GM18907 (cell line): ENCODE data around the gene FAR1.
"Not testable (repeated sequence)": the region's sequence is repeated elsewhere in the genome, so short reads cannot be mapped to it uniquely, and the experiment has no call there.

Source experiments
- ATAC-seq: cut with Tn5 transposase; IDR thresholded peaks from one replicate; pipeline ENCODE4 v1.9.1; 2021; ENCODE audit warnings: mild to moderate bottlenecking, moderate library complexity; ENCODE audit not compliant: unreplicated experiment

FAR1 gene, protein sequence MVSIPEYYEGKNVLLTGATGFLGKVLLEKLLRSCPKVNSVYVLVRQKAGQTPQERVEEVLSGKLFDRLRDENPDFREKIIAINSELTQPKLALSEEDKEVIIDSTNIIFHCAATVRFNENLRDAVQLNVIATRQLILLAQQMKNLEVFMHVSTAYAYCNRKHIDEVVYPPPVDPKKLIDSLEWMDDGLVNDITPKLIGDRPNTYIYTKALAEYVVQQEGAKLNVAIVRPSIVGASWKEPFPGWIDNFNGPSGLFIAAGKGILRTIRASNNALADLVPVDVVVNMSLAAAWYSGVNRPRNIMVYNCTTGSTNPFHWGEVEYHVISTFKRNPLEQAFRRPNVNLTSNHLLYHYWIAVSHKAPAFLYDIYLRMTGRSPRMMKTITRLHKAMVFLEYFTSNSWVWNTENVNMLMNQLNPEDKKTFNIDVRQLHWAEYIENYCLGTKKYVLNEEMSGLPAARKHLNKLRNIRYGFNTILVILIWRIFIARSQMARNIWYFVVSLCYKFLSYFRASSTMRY

DNA sequence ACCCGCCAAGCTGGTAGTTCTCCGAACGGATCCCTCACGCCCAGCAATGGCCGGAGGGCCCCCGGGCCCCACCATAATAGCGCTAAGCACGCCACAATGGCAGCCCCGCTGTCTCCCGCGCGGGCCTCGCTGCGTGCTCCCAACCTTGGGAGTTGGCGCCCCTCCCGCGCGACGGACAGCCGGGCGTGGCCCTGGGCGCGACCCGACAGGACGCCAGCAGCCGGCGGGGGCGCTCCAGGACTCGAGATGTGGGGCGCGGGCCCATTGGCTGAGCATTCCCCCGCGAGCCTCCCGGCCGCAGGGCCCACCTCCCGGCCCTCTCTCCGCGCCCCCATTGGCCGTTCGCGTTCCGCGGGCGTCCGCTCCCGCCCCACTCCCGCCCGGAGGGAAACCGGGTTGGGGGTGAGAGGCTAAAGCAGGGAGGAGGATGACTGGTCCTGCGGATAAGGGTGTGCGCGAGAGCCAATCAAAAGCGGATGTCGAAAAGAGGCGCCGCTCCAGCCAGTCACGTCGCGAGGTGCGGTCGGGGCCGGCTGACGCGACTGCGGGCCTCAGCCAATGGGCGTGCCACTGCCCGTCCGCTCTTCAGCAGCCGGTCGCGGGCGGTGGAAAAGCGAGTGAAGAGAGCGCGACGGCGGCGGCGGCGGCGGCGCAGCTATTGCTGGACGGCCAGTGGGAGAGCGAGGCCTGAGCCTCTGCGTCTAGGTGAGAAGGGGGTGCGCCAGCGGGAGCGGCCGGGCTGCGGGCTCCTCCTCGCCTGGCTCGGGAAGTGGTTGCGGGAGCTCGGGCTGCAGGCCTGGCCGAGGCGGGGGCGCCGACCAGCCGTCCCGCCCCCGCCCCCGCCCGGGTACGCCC lies at the start of gene FAR1:
TSS of gene FAR1 (plus strand) at position 567 of the 855 bp plus-strand sequence. CDS start 26,098 bp downstream, outside the sequence.
- peak; percentile 95 for ATAC-seq

DNA sequence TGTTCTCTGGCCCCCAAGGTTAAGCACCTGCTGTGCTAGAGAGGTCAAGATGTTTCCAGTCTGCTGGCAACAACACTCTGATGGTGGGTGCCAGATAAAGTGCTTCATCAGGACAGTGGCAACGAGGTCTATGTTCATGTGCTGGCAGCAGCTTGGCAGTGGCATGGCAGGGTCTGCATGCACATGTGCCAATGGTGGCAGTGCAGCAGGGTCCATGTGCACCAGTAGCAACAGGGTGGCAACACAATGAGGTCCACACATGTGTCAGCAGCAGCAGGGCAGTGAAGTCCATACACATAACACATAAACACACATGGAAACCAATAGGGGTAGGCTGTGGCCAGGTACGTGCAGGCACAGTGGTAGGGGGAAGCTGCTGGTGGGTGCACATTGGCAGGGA lies 48.4 kb upstream of the FAR1 start:
- no peak for ATAC-seq

DNA sequence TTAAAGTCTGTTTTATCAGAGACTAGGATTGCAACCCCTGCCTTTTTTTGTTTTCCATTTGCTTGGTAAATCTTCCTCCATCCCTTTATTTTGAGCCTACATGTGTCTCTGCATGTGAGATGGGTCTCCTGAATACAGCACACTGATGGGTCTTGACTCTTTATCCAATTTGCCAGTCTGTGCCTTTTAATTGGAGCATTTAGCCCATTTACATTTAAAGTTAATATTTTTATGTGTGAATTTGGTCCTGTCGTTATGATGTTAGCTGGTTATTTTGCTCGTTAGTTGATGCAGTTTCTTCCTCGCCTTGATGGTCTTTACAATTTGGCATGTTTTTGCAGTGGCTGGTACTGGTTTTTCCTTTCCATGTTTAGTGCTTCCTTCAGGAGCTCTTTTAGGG lies 41.6 kb upstream of the FAR1 start:
- ATAC-seq = not testable (repeated sequence)

DNA sequence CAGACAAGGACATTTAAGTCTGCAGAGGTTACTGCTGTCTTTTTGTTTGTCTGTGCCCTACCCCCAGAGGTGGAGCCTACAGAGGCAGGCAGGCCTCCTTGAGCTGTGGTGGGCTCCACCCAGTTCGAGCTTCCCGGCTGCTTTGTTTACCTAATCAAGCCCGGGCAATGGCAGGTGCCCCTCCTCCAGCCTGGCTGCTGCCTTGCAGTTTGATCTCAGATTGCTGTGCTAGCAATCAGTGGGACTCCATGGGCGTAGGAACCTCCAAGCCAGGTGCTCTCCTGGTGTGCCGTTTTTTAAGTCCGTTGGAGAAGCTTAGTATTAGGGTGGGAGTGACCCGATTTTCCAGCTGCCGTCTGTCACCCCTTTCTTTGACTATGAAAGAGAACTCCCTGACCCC lies 39.8 kb upstream of the FAR1 start:
- not testable (repeated sequence) for ATAC-seq

DNA sequence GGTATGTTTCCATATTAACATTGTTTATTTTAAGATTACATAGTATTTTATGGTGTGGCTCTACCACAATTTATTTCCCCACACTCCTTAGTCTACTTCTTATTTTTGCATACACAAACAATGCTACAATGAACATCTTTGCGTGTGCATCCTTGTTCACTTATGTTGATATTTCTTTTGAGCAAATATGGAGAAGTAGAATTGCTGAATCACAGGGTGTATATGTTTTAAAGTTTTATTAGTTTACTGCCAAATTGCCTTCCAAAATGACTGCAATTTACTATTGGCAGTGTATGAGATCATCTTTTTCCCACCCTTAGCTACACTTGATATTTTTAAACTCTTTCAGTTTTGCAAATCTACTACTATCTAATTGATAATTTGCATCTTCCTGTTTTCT lies 38.7 kb upstream of the FAR1 start:
- no peak for ATAC-seq

DNA sequence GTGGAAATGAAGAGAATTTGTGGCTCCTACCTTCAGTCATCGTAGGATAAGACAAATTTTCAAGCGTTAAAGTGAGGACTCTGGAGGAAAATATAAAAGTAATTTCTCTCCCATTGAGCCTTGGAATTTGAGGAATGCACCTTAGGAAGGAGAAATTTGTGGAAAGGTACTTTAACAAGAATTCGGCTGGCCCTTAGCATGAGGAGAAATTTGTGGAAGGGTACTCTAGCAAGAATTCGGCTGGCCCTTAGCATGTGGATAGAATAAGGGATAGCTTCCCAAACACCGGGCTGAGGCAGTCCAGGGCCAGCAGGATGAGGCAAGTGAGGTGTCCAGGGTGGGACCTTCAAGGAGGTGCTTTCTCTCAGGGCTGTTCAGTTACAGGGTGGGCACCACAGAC lies 33.2 kb upstream of the FAR1 start:
- no peak for ATAC-seq

DNA sequence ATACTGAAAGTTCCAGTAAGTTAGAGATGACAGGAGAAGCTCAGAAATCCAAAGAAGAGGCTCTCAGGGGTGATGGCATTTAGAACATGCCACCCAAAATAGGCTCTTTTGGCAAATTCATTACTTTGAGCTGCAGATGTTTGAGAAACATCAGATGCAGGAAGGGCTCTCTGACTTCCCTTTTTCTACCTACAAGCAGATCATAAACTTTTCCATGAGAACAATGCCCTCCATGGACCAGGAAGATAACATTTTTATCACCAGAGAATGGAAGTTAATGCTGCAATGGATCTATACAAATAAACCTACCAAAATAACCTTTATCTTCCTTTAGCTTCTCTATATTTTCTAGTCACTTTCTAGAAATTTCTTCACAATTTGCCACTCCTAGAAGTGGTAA lies 32.7 kb upstream of the FAR1 start:
- no peak for ATAC-seq

DNA sequence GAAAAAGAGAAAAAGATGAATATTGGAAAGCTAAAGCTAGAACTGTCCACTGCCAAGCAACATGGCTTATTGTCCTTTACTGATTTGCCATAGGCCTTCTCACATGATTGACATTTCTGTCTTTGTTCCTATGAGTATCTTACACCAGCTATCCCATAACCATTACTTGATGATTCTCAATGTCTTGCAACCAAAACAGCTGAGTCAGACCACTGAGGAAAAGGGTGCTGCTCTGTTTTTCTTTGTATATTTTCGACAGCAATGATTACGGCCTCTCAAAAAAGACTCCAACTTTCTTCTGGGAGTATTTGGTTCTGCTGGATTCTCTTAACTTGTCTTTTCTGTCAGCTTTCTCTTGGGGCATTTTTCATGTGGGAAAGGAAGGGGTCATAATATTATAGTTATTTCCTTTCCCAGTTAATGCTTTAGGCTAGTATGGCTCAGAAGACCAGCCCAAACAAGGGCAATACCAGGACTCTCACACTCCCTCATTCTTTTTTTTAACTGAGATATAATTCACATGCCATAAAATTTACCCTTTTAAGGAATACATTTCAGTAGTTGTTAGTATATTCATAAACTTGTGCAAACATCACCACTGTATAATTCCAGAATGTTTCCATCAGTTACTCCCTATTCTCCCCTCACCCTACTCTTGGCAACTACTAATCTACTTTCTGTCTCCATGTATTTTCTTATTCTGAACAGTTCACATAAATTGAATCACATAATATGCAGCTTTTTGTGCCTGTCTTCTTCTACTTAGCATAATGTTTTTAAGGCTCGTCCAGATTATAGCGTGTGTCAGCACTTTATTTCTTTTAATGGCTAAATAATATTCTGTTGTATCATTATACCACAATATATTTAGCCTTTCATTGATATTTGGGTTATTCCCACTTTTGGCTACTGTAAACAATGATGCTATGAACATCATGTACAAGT lies 31.1 kb upstream of the FAR1 start:
- ATAC-seq = no peak

DNA sequence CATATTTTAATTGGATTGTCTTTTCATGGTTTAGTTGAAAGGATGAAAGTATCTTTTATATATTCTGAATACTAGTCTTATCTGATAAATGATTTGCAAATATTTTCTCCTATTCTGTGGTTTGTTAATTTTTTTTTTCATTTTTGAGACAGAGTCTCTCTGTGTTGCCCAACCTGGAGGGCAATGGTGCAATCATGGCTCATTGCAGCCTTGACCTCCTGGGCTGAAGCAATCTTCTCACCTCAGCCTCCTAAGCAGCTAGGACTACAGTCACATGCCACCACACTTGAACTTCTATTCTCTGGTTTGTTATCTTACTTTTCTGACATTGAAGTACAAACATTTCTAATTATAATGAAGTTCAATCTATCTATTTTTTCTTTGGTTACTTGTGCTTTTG lies 30.0 kb upstream of the FAR1 start:
- ATAC-seq = no peak

DNA sequence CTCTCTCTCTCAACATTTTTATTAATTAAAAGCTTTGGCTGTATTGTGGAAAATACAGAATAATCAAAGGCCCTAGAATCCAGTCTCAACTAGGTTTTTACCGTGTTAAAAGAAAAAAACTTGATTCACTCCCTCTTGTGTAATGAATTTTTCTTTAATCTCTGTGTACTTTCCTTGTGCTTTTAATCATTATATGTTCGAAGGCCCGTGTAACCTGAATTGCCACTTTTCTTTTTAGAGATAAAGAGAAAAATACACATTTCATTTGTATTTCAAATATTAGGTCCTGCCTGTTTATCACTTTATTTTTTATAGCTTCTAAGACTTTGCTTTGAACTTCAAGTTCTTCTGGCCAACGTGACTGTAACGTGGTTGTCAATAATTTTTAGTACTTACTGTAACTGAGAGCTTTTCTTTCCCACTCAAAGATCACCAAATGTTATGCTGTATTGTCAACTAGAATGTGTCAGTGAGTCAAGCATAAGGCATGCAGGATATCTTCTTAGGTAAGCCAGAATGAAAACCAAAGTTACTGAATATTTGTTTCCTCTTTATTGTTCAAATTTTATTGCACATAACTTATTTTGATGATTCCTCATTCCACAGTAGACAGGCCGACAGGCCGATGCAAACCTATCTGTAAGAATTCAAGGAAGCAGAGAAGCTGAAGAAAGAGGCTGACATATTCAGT lies 23.3 kb upstream of the FAR1 start:
- no peak for ATAC-seq

DNA sequence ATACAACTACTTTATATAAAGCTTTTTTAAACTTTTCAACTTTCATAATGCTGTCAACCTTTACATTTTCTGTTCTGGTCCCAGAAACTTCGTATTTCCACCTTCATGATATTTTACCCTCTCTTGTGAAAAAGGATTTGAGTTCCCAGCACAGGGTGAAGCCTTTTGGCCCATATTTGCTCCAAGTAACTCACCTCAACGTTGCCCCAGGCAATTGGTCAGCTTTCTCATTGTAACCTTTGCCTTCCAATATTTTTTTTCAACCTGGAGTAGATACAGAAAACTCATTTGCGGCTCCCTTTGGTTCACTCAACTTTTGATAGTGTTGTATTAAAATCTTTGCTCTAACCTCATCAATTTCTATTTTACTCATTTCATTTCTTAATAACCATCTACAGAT lies 21.1 kb upstream of the FAR1 start:
- no peak for ATAC-seq

DNA sequence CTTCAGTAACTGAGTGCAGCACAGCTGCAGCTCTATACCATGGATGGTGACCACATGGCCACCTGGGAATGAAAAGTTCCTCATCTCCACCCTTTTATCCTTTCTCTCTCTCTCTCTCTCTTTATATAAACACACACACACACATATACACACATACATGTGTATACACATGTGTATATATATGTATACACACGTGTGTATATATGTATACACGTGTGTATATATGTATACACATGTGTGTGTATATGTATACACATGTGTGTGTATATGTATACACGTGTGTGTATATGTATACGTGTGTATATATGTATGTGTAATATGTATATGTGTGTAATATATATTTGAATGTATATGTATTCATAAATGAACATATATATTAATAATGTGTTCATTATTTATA lies 18.8 kb upstream of the FAR1 start:
- ATAC-seq = no peak

DNA sequence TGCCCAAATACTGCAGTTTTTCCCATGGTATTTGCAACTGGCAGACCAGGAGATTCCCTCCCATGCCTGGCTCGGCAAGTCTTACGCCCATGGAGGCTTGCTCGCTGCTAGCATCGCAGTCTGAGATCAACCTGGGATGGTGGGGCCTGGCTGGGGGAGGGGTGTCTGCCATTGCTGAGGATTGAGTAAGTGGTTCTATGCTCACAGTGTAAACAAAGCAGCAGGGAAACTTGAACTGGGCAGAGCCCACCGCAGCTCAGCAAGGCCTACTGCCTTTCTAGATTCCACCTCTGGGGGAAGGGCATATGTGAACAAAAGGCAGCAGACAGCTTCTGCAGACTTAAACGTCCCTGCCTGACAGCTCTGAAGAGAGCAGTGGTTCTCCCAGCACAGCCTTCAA lies 17.0 kb upstream of the FAR1 start:
- not testable (repeated sequence) for ATAC-seq

DNA sequence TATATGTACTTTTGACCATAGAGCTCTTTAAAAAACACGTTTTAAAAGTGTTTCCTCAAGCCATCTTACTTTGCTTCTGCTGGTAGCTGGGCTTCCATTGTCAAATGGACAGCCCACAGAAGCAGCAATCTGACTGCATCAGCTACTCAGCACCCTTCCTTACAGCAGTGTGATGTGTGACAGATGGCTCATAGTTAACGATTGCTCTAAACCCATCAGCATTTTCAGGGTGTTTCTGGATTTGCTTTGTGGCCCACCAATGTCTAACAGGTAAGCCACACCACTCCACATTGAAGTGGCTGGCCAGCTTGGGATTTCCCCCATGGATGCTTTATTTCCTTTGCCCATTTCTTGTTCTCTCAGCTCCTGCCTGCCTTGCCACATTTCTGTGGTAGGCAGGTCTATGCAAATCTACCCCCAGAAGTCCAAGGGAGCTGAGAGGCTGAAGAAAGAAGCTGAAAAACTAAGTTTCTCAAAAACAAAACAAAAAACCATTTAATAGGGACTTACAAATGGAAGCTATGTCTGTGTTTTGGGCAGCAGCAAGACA lies 7.3 kb upstream of the FAR1 start:
- no peak for ATAC-seq

DNA sequence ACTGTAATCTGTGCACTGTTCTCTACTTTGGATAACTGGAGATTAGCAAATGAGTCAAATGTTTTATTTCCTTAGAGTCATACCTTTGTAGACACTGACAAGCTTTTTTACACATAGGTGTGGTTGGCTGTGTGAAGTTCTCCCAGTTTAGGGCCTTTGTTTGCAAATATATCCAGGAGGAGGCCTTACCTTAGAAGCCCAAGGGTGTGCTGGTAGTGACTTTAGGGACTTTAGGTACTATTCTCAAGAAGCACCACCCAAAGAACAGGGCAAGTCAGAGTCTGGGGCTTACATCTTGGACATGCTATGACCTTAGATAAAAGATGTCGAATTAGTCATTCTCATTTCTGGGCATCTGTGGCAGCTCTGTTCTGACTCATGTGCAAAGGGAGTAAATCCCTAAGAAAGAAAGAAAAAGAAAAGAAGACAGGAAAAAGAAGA lies 4.8 kb upstream of the FAR1 start:
- no peak for ATAC-seq

DNA sequence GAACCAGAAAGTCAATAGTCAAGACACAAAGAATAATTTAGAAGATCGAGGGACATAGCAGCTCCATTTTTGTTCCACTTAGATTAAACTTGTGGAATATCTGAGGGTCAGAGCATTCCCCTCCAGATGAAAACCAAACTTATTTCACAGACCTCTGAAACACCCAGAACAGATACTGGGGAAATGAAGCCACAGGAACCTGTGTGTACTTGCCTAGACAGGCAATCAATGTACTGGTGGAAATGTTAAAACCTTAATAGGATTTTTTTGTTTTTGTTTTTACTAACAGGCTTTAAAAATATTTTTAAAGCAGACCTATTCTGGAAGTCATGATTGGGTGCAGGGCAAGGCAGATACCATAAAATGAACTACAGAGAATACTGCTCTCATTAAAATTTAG lies 4.1 kb upstream of the FAR1 start:
- ATAC-seq = no peak

DNA sequence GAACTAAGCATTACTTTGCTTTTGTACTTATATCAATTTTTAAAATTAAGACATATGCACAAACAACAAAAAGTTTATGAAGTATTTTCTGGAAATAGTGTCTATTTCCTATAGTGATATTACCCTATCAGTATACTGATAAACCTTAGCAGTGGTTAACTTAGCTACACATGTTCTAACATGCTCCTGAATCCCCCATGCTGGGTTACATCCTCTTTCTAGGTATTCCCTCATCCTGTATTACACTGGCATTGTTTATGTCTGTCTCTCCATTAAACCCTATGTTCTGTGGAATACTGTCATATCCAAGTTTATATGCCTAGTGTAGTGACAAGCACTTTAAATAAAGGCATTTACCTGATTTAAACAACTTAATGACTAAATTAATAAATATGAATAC lies 1.8 kb upstream of the FAR1 start:
- no peak for ATAC-seq

DNA sequence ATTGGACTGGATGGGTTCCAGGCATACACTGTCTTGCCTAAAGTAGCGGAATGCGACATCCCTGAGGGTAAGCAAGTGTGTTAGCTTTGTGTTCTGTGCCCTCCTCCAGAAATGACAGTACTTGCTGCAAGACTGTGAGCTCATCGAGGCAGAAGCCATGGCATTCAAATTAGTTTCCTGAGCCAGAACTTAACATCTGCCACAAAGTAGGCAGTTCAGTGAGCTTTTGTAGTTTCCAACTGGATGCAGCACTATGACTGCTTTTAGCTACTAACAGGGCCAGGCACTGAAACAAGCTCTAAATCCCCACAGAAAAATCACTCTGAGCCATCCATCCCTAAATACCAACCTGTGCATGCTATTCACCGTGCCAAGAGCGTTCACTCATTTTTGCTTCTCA lies 1.2 kb upstream of the FAR1 start:
- ATAC-seq = no peak

DNA sequence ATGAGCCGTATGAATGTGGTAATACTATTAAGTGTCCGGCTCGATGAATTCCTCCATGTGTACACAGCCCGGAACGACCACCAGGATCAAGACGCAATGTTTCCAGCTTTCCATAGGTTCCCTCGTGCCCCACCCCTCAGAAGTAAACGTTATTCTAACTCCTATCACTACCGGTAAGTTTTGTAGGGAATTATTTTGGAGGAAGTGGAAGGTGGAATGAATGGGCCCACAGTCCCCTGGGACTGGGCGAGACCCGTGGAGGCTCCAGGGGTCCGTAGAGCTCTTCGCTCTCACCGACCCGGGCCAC lies 720 bp upstream of the FAR1 start:
- ATAC-seq = no peak

DNA sequence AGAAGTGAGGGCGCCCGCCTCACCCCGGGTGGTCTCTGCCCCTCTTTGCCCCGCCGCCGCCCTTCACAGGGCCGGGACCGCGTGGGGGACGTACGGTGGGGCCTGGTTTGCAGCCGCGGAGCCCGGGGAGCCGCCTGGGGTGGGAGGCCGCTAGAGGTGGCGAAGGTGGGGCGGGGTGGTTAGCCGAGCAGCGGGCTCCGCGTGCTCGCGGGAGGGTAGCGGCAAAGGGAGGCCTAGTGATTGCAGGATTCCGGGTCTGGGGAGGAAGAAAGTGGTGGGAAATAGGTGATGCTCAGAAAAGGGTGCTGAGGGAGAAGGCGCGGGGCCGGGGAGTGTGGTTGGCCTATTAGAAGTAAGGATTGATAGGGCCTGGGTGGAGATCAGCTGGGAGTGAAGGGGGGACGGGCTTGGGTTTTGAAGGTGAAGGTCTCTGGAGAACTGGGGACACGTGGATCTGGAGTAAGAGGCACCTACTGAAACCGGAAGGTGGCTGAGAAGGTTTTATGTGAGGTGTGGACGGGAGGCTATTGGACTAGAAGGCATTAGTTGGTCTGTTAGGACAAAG lies 571 bp downstream of the FAR1 start:
- ATAC-seq = peak; percentile 26
